T follicular helper cell (primary cell): ENCODE results near the gene EHD4.

Experiments used
- DNase-seq: peaks from one replicate; pipeline ENCODE4 v3.0.0-alpha.2; 2020; ENCODE audit warnings: low read depth

The EHD4 gene

GRCh38 chr15:41980654-41981323 is 8.4 kb upstream of the EHD4 start:
- no peak for DNase-seq

GRCh38 chr15:41979493-41980266 is 7.3 kb upstream of the EHD4 start:
- DNase-seq = no peak

GRCh38 chr15:41978534-41978933 is 6.2 kb upstream of the EHD4 start:
- no peak for DNase-seq

- DNase-seq = no peak
Observed at GRCh38 chr15:41977757-41978383, 5.5 kb upstream of the EHD4 start.

- no peak for DNase-seq
Observed at GRCh38 chr15:41975669-41976068, 3.3 kb upstream of the EHD4 start.

GRCh38 chr15:41974041-41974440 is 1.7 kb upstream of the EHD4 start:
- no peak for DNase-seq

GRCh38 chr15:41971895-41972252 is 483 bp downstream of the EHD4 start:
- no peak for DNase-seq

- DNase-seq = peak; percentile 52
Observed at GRCh38 chr15:41971089-41971894, 1.1 kb downstream of the EHD4 start.

GRCh38 chr15:41970456-41970855 is 1.9 kb downstream of the EHD4 start:
- DNase-seq = no peak

GRCh38 chr15:41969851-41970431 is 2.4 kb downstream of the EHD4 start:
- no peak for DNase-seq

- DNase-seq = no peak
Observed at GRCh38 chr15:41968701-41969100, 3.7 kb downstream of the EHD4 start.

GRCh38 chr15:41967506-41968206 is 4.7 kb downstream of the EHD4 start:
- DNase-seq = no peak

- no peak for DNase-seq
Observed at GRCh38 chr15:41966920-41967465, 5.4 kb downstream of the EHD4 start.

- no peak for DNase-seq
Observed at GRCh38 chr15:41966414-41966812, 5.9 kb downstream of the EHD4 start.

- no peak for DNase-seq
Observed at GRCh38 chr15:41965441-41966413, 6.6 kb downstream of the EHD4 start.

- DNase-seq = no peak
Observed at GRCh38 chr15:41961595-41962202, 10.7 kb downstream of the EHD4 start.

- DNase-seq = no peak
Observed at GRCh38 chr15:41961001-41961518, 11.3 kb downstream of the EHD4 start.

GRCh38 chr15:41958002-41958420 is 14.3 kb downstream of the EHD4 start:
- no peak for DNase-seq
